GM18873 (cell line): ENCODE measurements around the gene AGA.

Experiments used
- ATAC-seq: cut with Tn5 transposase; IDR thresholded peaks from one replicate; pipeline ENCODE4 v1.9.1; 2021; ENCODE audit warnings: mild to moderate bottlenecking, moderate library complexity, moderate number of reproducible peaks; ENCODE audit not compliant: unreplicated experiment, low FRiP score

AGA gene

GRCh38 chr4:177448850-177449249 lies 6.6 kb upstream of the AGA start:
- ATAC-seq = no peak

- ATAC-seq = no peak
These were observed 5.3 kb upstream of the AGA start for GRCh38 chr4:177447417-177448004.

GRCh38 chr4:177446586-177446985 lies 4.3 kb upstream of the AGA start:
- ATAC-seq = no peak

GRCh38 chr4:177444911-177445736 lies 2.9 kb upstream of the AGA start:
- no peak for ATAC-seq

- peak; percentile 40 for ATAC-seq
These were observed 1.0 kb downstream of the AGA start for GRCh38 chr4:177441061-177441802.

- ATAC-seq = no peak
These were observed 5.8 kb downstream of the AGA start for GRCh38 chr4:177436456-177436855.

- no peak for ATAC-seq
These were observed 7.6 kb downstream of the AGA start for GRCh38 chr4:177434667-177435066.

- ATAC-seq = no peak
These were observed 15.0 kb downstream of the AGA start for GRCh38 chr4:177427192-177427591.

GRCh38 chr4:177419434-177419833 lies 22.8 kb downstream of the AGA start:
- no peak for ATAC-seq

- no peak for ATAC-seq
These were observed 28.6 kb downstream of the AGA start for GRCh38 chr4:177413656-177414055.

GRCh38 chr4:177413076-177413475 lies 29.2 kb downstream of the AGA start:
- no peak for ATAC-seq

GRCh38 chr4:177411996-177412395 lies 30.2 kb downstream of the AGA start:
- no peak for ATAC-seq

- no peak for ATAC-seq
These were observed 31.7 kb downstream of the AGA start for GRCh38 chr4:177410566-177410965.

GRCh38 chr4:177408023-177408422 lies 34.2 kb downstream of the AGA start:
- ATAC-seq = no peak

- ATAC-seq = no peak
These were observed 36.7 kb downstream of the AGA start for GRCh38 chr4:177405508-177405907.

GRCh38 chr4:177404986-177405385 lies 37.3 kb downstream of the AGA start:
- no peak for ATAC-seq

- no peak for ATAC-seq
These were observed 37.9 kb downstream of the AGA start for GRCh38 chr4:177404342-177404741.

GRCh38 chr4:177403746-177404145 lies 38.5 kb downstream of the AGA start:
- no peak for ATAC-seq

GRCh38 chr4:177401658-177402273 lies 40.5 kb downstream of the AGA start:
- no peak for ATAC-seq

GRCh38 chr4:177400030-177400429 lies 42.2 kb downstream of the AGA start:
- ATAC-seq = no peak

GRCh38 chr4:177396352-177396751 lies 45.9 kb downstream of the AGA start:
- no peak for ATAC-seq
